GM23248 (cell line): ENCODE measurements around the gene GALNT8.

Source experiments
- EZH2 ChIP-seq: fragments of 200-600 bp; sonication (generic); IDR thresholded peaks from 2 replicates; pipeline ENCODE4 v1.6.1; 2018; ENCODE audit warnings: antibody characterized with exemption, mild to moderate bottlenecking; ENCODE audit not compliant: insufficient read depth, poor library complexity, severe bottlenecking
- EZH2phosphoT487 ChIP-seq: fragments of 200-600 bp; sonication (generic); IDR thresholded peaks from 2 replicates; pipeline ENCODE4 v1.6.1; 2018; ENCODE audit warnings: antibody characterized with exemption, moderate library complexity, mild to moderate bottlenecking, low read depth; ENCODE audit not compliant: insufficient read depth

GRCh38 chr12:4745249-4745648, 25.0 kb downstream of the GALNT8 start:
- TF ChIP-seq EZH2: no peak
- no peak for TF ChIP-seq EZH2phosphoT487
